ENCODE measurements around the gene MSANTD7.
"Not testable (repeated sequence)": the region's sequence is repeated elsewhere in the genome, so short reads cannot be mapped to it uniquely, and the experiment has no call there.

Gene MSANTD7

DNA sequence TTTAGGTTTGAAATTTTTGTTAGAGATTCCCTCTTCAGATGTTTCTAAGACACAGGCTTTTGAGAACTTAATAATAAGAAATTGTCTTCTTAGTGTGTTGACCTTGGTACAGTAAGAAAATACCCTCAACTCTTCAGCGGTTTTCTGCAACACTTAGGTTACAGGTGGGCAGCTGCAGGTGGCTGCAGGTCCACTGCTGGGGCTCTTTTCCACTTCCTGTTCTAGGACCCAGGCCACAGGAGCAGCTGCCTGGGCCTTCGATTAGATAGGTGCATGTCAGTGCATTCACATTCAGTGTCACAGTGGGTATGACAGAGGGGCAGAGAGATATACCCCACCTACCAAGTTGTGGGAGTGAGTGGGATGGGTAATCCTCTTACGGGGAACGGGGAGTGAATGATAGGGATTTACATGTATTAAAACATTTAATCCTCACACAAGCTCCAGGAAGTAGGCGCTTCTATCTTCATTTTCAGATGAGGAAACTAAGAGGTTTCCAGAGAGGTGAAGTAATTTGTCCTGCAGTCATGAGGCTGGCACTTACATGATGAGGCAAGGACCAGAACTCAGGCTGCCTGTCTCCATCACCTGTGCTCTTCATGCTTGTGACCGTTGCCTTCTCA, 20.3 kb downstream of the MSANTD7 start:
- H3K36me3 ChIP-seq: peaks cover 11 to 49% (median 38%) of the 10 kb centered on the region in 3 donors
- TF ChIP-seq, protein P1, sequence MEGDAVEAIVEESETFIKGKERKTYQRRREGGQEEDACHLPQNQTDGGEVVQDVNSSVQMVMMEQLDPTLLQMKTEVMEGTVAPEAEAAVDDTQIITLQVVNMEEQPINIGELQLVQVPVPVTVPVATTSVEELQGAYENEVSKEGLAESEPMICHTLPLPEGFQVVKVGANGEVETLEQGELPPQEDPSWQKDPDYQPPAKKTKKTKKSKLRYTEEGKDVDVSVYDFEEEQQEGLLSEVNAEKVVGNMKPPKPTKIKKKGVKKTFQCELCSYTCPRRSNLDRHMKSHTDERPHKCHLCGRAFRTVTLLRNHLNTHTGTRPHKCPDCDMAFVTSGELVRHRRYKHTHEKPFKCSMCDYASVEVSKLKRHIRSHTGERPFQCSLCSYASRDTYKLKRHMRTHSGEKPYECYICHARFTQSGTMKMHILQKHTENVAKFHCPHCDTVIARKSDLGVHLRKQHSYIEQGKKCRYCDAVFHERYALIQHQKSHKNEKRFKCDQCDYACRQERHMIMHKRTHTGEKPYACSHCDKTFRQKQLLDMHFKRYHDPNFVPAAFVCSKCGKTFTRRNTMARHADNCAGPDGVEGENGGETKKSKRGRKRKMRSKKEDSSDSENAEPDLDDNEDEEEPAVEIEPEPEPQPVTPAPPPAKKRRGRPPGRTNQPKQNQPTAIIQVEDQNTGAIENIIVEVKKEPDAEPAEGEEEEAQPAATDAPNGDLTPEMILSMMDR (IDR thresholded peaks at IDR 0.05): no peak
- no peak overlapping the region for H3K27ac ChIP-seq
- no peaks in the 10 kb centered on the region for H3K9me3 ChIP-seq
- peaks cover 0 to 3% (median 0%) of the 10 kb centered on the region in 4 donors for H3K4me1 ChIP-seq
- intact Hi-C loops (cut with DNase I; ENCODE audit: low total_unique reads): no loop called here
- no peak overlapping the region for H3K4me3 ChIP-seq
- no peak for DNase-seq
- no peaks in the 10 kb centered on the region for H3K27me3 ChIP-seq

DNA sequence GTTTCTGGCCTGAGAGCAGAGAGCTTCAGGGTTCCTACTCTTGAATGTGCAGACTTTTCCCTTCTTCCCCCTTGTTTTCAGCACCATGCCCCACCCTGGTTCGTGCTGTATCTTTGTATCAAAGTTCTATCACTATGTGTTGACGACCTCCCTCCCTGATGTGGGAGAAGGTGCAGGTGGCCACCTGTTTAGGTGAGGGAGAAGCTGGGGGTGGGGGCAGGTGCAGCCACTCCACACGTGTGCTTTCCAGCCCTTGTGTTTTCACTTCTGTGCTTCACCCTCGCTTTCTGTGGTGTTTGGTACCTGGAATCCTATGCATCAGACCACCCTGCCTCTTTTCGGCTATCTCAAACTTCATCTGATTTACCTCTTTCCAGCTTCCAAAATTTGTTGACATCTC, 20.9 kb downstream of the MSANTD7 start:
- Histone ChIP-seq H3K36me3 (peaks cover 7 to 48% (median 38%) of the 10 kb centered on the region in 3 donors), H3K9me3 (no peaks in the 10 kb centered on the region), H3K27me3 (no peaks in the 10 kb centered on the region), H3K27ac (no peak overlapping the region), H3K4me1 (peaks cover 0 to 3% (median 0%) of the 10 kb centered on the region in 4 donors), H3K4me3 (no peak overlapping the region)
- TF ChIP-seq, protein P1 (IDR thresholded peaks at IDR 0.05): no peak
- DNase-seq: no peak
- intact Hi-C loops (cut with DNase I; ENCODE audit: low total_unique reads): no loop called here

DNA sequence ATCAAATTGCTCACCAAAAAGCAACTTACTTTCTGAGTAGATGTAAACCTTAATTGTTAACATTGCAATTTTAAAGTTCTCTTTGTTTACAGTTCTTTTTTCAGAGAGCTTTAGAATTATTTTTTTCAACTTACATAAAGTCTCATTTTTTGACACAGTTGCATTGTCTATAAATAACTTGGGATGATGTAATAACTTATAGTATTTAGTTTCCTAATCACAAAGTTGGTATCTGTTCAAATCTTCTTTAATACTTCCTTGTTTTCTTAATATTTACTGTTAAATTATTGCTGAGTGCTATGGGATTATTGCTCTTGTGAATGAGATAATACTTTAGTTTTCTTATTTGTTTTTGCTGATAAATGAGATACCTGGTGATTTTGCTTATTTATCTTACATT, 21.7 kb downstream of the MSANTD7 start:
- H3K4me1 ChIP-seq: peaks cover 0 to 3% (median 0%) of the 10 kb centered on the region in 4 donors
- H3K4me3 ChIP-seq: no peak overlapping the region
- H3K27ac ChIP-seq: no peak overlapping the region
- TF ChIP-seq, protein P1 (IDR thresholded peaks at IDR 0.05): no peak
- DNase-seq: no peak
- intact Hi-C loops (cut with DNase I; ENCODE audit: low total_unique reads): no loop called here
- peaks cover 4 to 42% (median 33%) of the 10 kb centered on the region in 3 donors for H3K36me3 ChIP-seq
- no peaks in the 10 kb centered on the region for H3K27me3 ChIP-seq
- no peaks in the 10 kb centered on the region for H3K9me3 ChIP-seq

- Histone ChIP-seq H3K4me3 (no peak overlapping the region), H3K9me3 (no peaks in the 10 kb centered on the region), H3K36me3 (peaks cover 4 to 42% (median 33%) of the 10 kb centered on the region in 3 donors), H3K27ac (no peak overlapping the region), H3K4me1 (peaks cover 0 to 3% (median 0%) of the 10 kb centered on the region in 4 donors), H3K27me3 (no peaks in the 10 kb centered on the region)
- intact Hi-C loops (cut with DNase I; ENCODE audit: low total_unique reads): no loop called here
- TF ChIP-seq, protein P1 (IDR thresholded peaks at IDR 0.05): no peak
- DNase-seq: no peak
These were observed 22.7 kb downstream of the MSANTD7 start for GRCh38 chr10:14860791-14861190.

DNA sequence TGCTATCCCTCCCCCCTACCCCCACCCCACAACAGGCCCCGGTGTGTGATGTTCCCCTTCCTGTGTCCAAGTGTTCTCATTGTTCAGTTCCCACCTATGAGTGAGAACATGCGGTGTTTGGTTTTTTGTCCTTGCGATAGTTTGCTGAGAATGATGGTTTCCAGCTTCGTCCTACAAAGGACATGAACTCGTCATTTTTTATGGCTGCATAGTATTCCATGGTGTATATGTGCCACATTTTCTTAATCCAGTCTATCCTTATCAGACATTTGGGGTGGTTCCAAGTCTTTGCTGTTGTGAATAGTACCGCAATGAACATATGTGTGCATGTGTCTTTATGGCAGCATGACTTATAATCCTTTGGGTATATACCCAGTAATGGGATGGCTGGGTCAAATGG, 26.4 kb downstream of the MSANTD7 start:
- H3K27ac ChIP-seq; H3K9me3 ChIP-seq; H3K4me3 ChIP-seq; intact Hi-C loops (cut with DNase I; ENCODE audit: low total_unique reads); H3K4me1 ChIP-seq; H3K27me3 ChIP-seq; DNase-seq: not testable (repeated sequence)
- peaks cover 25 to 58% (median 53%) of the 10 kb centered on the region in 3 donors for H3K36me3 ChIP-seq

GRCh38 chr10:14864871-14865270, 26.8 kb downstream of the MSANTD7 start:
- H3K9me3 ChIP-seq; H3K27me3 ChIP-seq; H3K27ac ChIP-seq; H3K4me3 ChIP-seq; intact Hi-C loops (cut with DNase I; ENCODE audit: low total_unique reads); DNase-seq; H3K4me1 ChIP-seq: not testable (repeated sequence)
- peaks cover 28 to 62% (median 57%) of the 10 kb centered on the region in 3 donors for H3K36me3 ChIP-seq
